Peyer's patch (tissue), 4 donors: ENCODE data around the gene TNS3.

Source experiments
- POLR2A ChIP-seq, 2 donors: fragments of 450-650 bp; IDR thresholded peaks; one replicate each; pipeline ENCODE4 v1.5.1; 2017; ENCODE audit warnings: antibody characterized with exemption in 2 of 2, mild to moderate bottlenecking in 2 of 2, moderate library complexity in 2 of 2
- TF ChIP-seq, protein P1 (sequence below), 6 experiments: fragments of 450-650 bp in 4 of 6; fragments of 200-600 bp in 2 of 6; sonication (generic) in 1 of 6; IDR thresholded peaks; one replicate each; pipeline ENCODE4 v1.5.1; 2017 to 2019; ENCODE audit warnings: antibody characterized with exemption in 6 of 6, mild to moderate bottlenecking in 3 of 6, moderate library complexity in 1 of 6

DNA sequence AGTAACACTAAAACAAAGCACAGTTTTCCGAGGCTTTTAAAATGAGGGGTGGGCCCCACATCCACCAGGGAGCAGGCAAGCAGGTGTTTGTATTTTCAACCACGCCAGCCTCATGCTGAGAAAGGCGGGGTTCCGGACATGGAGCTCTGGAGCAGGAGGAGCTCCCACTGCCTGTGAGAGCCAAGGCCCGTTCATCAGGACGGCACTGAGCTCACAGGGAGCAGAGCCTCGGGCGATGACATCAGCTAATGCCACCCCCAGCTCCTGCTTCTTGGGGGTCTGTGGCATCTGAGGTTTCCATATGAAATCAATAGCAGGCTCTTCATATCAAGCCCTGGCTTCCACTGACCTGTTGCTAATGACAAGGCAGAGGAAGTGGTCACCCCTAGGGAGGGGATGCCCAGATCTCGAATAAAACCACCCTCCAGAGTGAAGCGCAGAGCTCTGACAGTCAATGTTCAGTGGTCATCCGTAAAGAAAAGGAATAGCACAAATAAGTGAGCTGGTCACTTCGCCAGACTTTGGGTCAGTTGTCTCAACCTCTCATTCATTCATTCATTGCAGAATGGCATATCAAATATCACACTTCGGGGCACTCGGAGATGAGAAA lies 89.1 kb downstream of the TNS3 start:
- TF ChIP-seq, protein P1, sequence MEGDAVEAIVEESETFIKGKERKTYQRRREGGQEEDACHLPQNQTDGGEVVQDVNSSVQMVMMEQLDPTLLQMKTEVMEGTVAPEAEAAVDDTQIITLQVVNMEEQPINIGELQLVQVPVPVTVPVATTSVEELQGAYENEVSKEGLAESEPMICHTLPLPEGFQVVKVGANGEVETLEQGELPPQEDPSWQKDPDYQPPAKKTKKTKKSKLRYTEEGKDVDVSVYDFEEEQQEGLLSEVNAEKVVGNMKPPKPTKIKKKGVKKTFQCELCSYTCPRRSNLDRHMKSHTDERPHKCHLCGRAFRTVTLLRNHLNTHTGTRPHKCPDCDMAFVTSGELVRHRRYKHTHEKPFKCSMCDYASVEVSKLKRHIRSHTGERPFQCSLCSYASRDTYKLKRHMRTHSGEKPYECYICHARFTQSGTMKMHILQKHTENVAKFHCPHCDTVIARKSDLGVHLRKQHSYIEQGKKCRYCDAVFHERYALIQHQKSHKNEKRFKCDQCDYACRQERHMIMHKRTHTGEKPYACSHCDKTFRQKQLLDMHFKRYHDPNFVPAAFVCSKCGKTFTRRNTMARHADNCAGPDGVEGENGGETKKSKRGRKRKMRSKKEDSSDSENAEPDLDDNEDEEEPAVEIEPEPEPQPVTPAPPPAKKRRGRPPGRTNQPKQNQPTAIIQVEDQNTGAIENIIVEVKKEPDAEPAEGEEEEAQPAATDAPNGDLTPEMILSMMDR (IDR thresholded peaks at IDR 0.05) = no peak
- no peak for TF ChIP-seq POLR2A (IDR thresholded peaks at IDR 0.05)
